WTC11 (cell line): ENCODE measurements around the gene P2RX4.

Experiments used
- ATF3 ChIP-seq: sonication (generic); formaldehyde crosslinking; conservative IDR thresholded peaks from 2 replicates; pipeline ENCODE4 v1.8.1; 2022; ENCODE audit warnings: mild to moderate bottlenecking, missing genetic modification reagents
- CREM ChIP-seq: sonication (generic); formaldehyde crosslinking; IDR thresholded peaks from 2 replicates; pipeline ENCODE4 v1.8.1; 2022; ENCODE audit warnings: mild to moderate bottlenecking, missing genetic modification reagents, moderate library complexity
- CTCF ChIP-seq: fragments of 200-600 bp; IDR thresholded peaks from 2 replicates; pipeline ENCODE4 v1.8.0; 2022; ENCODE audit warnings: antibody characterized with exemption
- EMX1 ChIP-seq: fragments of 250-450 bp; sonication (Bioruptor Pico); IDR thresholded peaks from 2 replicates; pipeline ENCODE4 v1.8.0; 2021; ENCODE audit warnings: mild to moderate bottlenecking
- JUN ChIP-seq: sonication (generic); formaldehyde crosslinking; IDR thresholded peaks from 2 replicates; pipeline ENCODE4 v1.8.0; 2023; ENCODE audit warnings: mild to moderate bottlenecking, missing genetic modification reagents
- SP1 ChIP-seq: sonication (generic); formaldehyde crosslinking; conservative IDR thresholded peaks from 2 replicates; pipeline ENCODE4 v1.8.1; 2022; ENCODE audit warnings: missing genetic modification reagents
- TP53 ChIP-seq: sonication (generic); formaldehyde crosslinking; IDR thresholded peaks from 2 replicates; pipeline ENCODE4 v1.8.1; 2023; ENCODE audit warnings: mild to moderate bottlenecking, missing genetic modification reagents
- ZNF425 ChIP-seq: fragments of 250-450 bp; sonication (Bioruptor Pico); conservative IDR thresholded peaks from 2 replicates; pipeline ENCODE4 v1.9.0; 2021; ENCODE audit warnings: mild to moderate bottlenecking
- ZSCAN18 ChIP-seq: fragments of 250-450 bp; sonication (Bioruptor Pico); IDR thresholded peaks from 2 replicates; pipeline ENCODE4 v2.1.2; 2022; ENCODE audit warnings: mild to moderate bottlenecking, moderate library complexity

GRCh38 chr12:121175383-121176119 lies 34.4 kb upstream of the P2RX4 start:
- no peak for TF ChIP-seq SP1 (CRISPR knock-in tag)
- TF ChIP-seq CTCF = no peak
- TF ChIP-seq EMX1 (CRISPR knock-in tag) = no peak
- no peak for TF ChIP-seq TP53
- TF ChIP-seq ZSCAN18 (CRISPR knock-in tag) = no peak
- no peak for TF ChIP-seq ATF3
- no peak for TF ChIP-seq ZNF425 (CRISPR knock-in tag)
- no peak for TF ChIP-seq CREM
- TF ChIP-seq JUN (CRISPR knock-in tag) = no peak
